Measurements from ENCODE around the gene PLA2G4B. TPM values are rescaled to one million over a fixed set of nuclear protein-coding genes. Genes with fewer than 3 reads are reported as not detected.

PLA2G4B gene
- total and polyA plus RNA-seq, 2 of the 8 experiments (the other 6 are each of a cell fraction or from before 2014, with no cell fraction given) = 4.2 to 9.2 TPM

- Histone ChIP-seq H3K9ac (replicated peaks in 1 of 4; ENCODE audit: extremely low read depth in 1 of 4, low read depth in 3 of 4, low read length in 3 of 4) (no peak overlapping the region), H3K27ac (ENCODE audit: low read depth, low read length) (no peak overlapping the region), H3K4me2 (ENCODE audit: insufficient read depth in 1 of 2, low read depth in 2 of 2, low read length in 2 of 2) (no peak overlapping the region), H2BK5ac (ENCODE audit: low read depth, low read length) (no peak overlapping the region), H3K18ac (ENCODE audit: extremely low read depth, low read length) (no peak overlapping the region), H3K14ac (ENCODE audit: insufficient read length) (no peak overlapping the region), H3K79me2 (ENCODE audit: control insufficient read depth in 1 of 2, insufficient read depth in 2 of 2, low read length in 2 of 2) (no peaks in the 10 kb centered on the region), H2AFZ (ENCODE audit: low read length) (no peak overlapping the region), H3K4me1 (replicated peaks in 1 of 4; ENCODE audit: control insufficient read depth in 3 of 4, insufficient read depth in 4 of 4, low read length in 3 of 4) (no peaks in the 10 kb centered on the region; a peak in 2 of 7 replicates), H2BK120ac (replicated peaks; ENCODE audit: low read depth, low read length) (no peak overlapping the region), H3K27me3 (replicated peaks in 1 of 4; ENCODE audit: control insufficient read depth in 3 of 4, extremely low read depth in 1 of 4, insufficient read depth in 3 of 4, low read length in 3 of 4) (no peaks in the 10 kb centered on the region), H3K9me3 (ENCODE audit: insufficient read depth in 2 of 2, low read depth in 1 of 2, low read length in 1 of 2) (no peaks in the 10 kb centered on the region), H2BK20ac (ENCODE audit: low read length) (no peak overlapping the region), H3K79me1 (ENCODE audit: low read depth, low read length) (no peaks in the 10 kb centered on the region), H2BK12ac (ENCODE audit: low read depth, low read length) (no peak overlapping the region), H2AK5ac (ENCODE audit: low read depth, low read length) (no peak overlapping the region), H3K4me3 (ENCODE audit: extremely low read depth in 1 of 4, insufficient read depth in 2 of 4, low read depth in 3 of 4, low read length in 4 of 4) (no peak overlapping the region), H2BK15ac (ENCODE audit: low read length) (no peak overlapping the region), H3K56ac (replicated peaks; ENCODE audit: insufficient read length, low read depth, low read length) (no peak overlapping the region), H4K5ac (ENCODE audit: insufficient read length, low read depth, low read length) (no peak overlapping the region), H4K8ac (ENCODE audit: extremely low read depth, insufficient read depth, low read length) (no peak overlapping the region), H4K20me1 (replicated peaks in 1 of 2; ENCODE audit: control insufficient read depth in 1 of 2, insufficient read depth in 2 of 2, low read length in 2 of 2) (no peaks in the 10 kb centered on the region), H4K91ac (replicated peaks; ENCODE audit: insufficient read length, low read length) (no peak overlapping the region), H3K23me2 (ENCODE audit: low read depth, low read length) (0 out of 2 replicates have a peak, but pooled peaks cover 2% of the 10 kb centered on the region), H3K23ac (ENCODE audit: insufficient read length) (no peak overlapping the region), H3K36me3 (ENCODE audit: control insufficient read depth in 2 of 4, insufficient read depth in 4 of 4, low read length in 3 of 4) (peaks cover 0 to 7% (median 2%) of the 10 kb centered on the region in 4 experiments; a peak in 3 of 8 replicates), H3K4ac (replicated peaks; ENCODE audit: insufficient read length, low read depth, low read length) (no peak overlapping the region)
- 73% methylated on average over 8 of the region's 8 CpGs; no CpG with 5 or more reads in 1 of the 2 experiments for WGBS, 2 experiments (ENCODE audit: extremely low coverage in 1 of 2, insufficient coverage in 1 of 2, insufficient read length in 1 of 2, insufficient replicate concordance in 2 of 2, low coverage in 1 of 2, low lambda C conversion rate in 2 of 2, missing lambda C conversion rate in 1 of 2)
- ChIA-PET POLR2A (ENCODE audit: partially characterized antibody) (interaction anchor here (1.1 to 7.2 kb wide), 5 partner anchors 9 to 28 kb away, joined by 3 to 45 read pairs (median 11); partner anchors contain the start of gene PLA2G4B), CTCF (ENCODE audit: partially characterized antibody) (interaction anchor here (1.1 to 3.2 kb wide), 4 partner anchors 8 to 58 kb away, joined by 3 to 16 read pairs (median 6); no protein-coding TSS in a partner anchor)
- no peak for FAIRE-seq
- DNase-seq (ENCODE audit: low read depth in 1 of 2, low spot score in 2 of 2) = no peak
- no peak for TF ChIP-seq KDM1A (IDR thresholded peaks at IDR 0.05; ENCODE audit: borderline replicate concordance, low read length)
- no peak for TF ChIP-seq BACH1 (IDR thresholded peaks at IDR 0.05; ENCODE audit: low read length)
- TF ChIP-seq EP300 (IDR thresholded peaks at IDR 0.05; ENCODE audit: borderline replicate concordance in 1 of 2, low read depth in 2 of 2, low read length in 2 of 2) = no peak
- no peak for TF ChIP-seq BCL11A (IDR thresholded peaks at IDR 0.05; ENCODE audit: low read depth in 2 of 2, low read length in 2 of 2)
- TF ChIP-seq TEAD4 (IDR thresholded peaks at IDR 0.05; ENCODE audit: low read depth, low read length) = no peak
- no peak for TF ChIP-seq POU5F1 (IDR thresholded peaks at IDR 0.05; ENCODE audit: low read depth, low read length)
- TF ChIP-seq YY1 (IDR thresholded peaks at IDR 0.05; ENCODE audit: low read depth, low read length) = no peak
Observed at GRCh38 chr15:41849861-41850260, 11.2 kb downstream of the PLA2G4B start.
